ENCODE results near the gene CCDC183.

CCDC183 gene

DNA sequence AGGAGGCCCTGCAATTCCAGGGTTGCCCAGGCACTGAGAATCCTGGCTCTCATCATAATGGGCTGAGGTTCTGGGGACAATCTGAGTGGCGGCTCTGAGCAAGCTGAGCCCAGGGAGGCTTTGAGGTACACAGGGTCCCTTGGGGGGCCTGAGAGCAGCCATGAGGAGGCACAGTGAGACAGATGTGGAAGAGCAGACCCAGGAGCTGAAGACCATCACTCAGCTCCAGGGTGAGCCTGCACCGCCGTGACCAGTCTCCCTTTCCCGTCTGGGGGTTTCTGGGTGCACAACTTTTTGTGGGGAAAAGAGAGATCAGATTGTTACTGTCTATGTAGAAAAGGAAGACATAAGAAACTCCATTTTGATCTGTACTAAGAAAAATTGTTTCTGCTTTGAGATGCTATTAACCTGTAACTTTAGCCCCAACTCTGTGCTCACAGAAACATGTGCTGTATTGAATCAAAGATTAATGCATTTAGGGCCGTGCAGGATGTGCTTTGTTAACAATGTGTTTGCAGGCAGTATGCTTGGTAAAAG lies at the start of gene CCDC183:
Gene CCDC183 (plus strand): TSS at position 101 of the 537 bp plus-strand sequence. CDS start 60 bp downstream, at position 161.
- peaks cover 49% of the 10 kb centered on the region for H3K4me1 ChIP-seq (ENCODE audit: control insufficient read depth, low read length)
- peak within 1 kb of the TSS; percentile 47 for H3K4me2 ChIP-seq (ENCODE audit: low read length)

DNA sequence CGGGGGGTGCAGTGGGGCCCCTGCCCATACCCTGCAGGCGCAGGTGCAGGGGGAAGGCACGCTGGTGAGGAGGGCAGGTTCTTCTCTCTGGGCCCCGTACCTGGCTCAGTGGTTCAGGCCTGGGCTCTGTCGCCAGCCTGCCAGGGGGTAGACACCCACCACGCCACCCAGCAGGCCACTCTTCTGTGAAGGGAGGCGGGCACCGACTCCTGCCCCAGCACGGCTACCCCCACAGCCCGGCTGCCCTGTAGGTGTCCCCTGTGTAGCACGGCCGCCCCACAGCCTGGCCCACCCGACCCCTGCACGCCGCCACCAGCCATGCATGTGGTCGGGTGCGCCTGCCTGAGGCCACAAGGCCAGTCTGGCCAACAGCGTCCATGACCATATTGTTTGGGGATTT lies 49.5 kb upstream of the CCDC183 start:
- peaks cover 5% of the 10 kb centered on the region; the same call in 1 of the 2 replicates for H3F3A ChIP-seq (ENCODE audit: control insufficient read depth, insufficient read depth)
- H3K27ac ChIP-seq (ENCODE audit: low read depth, low read length) = no peak overlapping the region
- no peak overlapping the region for H3K4me2 ChIP-seq (ENCODE audit: low read length)
- TF ChIP-seq, protein P1, sequence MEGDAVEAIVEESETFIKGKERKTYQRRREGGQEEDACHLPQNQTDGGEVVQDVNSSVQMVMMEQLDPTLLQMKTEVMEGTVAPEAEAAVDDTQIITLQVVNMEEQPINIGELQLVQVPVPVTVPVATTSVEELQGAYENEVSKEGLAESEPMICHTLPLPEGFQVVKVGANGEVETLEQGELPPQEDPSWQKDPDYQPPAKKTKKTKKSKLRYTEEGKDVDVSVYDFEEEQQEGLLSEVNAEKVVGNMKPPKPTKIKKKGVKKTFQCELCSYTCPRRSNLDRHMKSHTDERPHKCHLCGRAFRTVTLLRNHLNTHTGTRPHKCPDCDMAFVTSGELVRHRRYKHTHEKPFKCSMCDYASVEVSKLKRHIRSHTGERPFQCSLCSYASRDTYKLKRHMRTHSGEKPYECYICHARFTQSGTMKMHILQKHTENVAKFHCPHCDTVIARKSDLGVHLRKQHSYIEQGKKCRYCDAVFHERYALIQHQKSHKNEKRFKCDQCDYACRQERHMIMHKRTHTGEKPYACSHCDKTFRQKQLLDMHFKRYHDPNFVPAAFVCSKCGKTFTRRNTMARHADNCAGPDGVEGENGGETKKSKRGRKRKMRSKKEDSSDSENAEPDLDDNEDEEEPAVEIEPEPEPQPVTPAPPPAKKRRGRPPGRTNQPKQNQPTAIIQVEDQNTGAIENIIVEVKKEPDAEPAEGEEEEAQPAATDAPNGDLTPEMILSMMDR (IDR thresholded peaks at IDR 0.05; ENCODE audit: low read depth, low read length, poor library complexity, severe bottlenecking) = no peak
- TF ChIP-seq EZH2phosphoT487 (IDR thresholded peaks at IDR 0.05; ENCODE audit: borderline replicate concordance, low read length) = no peak
- H3K79me2 ChIP-seq (ENCODE audit: control insufficient read depth, low read length) = no peaks in the 10 kb centered on the region
- no peak overlapping the region for H3K4me3 ChIP-seq (ENCODE audit: low read length)
- H3K9me2 ChIP-seq (replicated peaks; ENCODE audit: control insufficient read depth, low read length) = no peaks in the 10 kb centered on the region
- H3K9me3 ChIP-seq (ENCODE audit: control insufficient read depth, insufficient read depth, low read length) = peaks cover 8% of the 10 kb centered on the region
- no peaks in the 10 kb centered on the region for H4K20me1 ChIP-seq (ENCODE audit: control insufficient read depth, insufficient read depth, low read depth, low read length)
- peaks cover 47% of the 10 kb centered on the region for H3K4me1 ChIP-seq (ENCODE audit: control insufficient read depth, low read length)
- no peaks in the 10 kb centered on the region for H3K36me3 ChIP-seq (ENCODE audit: control insufficient read depth, low read length)
- H3K27me3 ChIP-seq (ENCODE audit: control insufficient read depth, low read length) = peaks cover 28% of the 10 kb centered on the region

More for the DNA sequence above, at the start of gene CCDC183:
- Histone ChIP-seq H3K27me3 (ENCODE audit: control insufficient read depth, low read length) (peaks cover 21% of the 10 kb centered on the region), H3K79me2 (ENCODE audit: control insufficient read depth, low read length) (peaks cover 3% of the 10 kb centered on the region; the same call in 1 of the 2 replicates), H3K4me3 (ENCODE audit: low read length) (0 out of 2 replicates have a peak within 1 kb of the TSS, but pooled peaks have one; percentile 20), H3F3A (ENCODE audit: control insufficient read depth, insufficient read depth) (0 out of 2 replicates have a peak, but pooled peaks cover 7% of the 10 kb centered on the region), H3K9me3 (ENCODE audit: control insufficient read depth, insufficient read depth, low read length) (no peaks in the 10 kb centered on the region), H4K20me1 (ENCODE audit: control insufficient read depth, insufficient read depth, low read depth, low read length) (no peaks in the 10 kb centered on the region; the same call in 1 of the 2 replicates), H3K9me2 (replicated peaks; ENCODE audit: control insufficient read depth, low read length) (no peaks in the 10 kb centered on the region), H3K27ac (ENCODE audit: low read depth, low read length) (no peak within 1 kb of the TSS), H3K36me3 (ENCODE audit: control insufficient read depth, low read length) (peaks cover 9% of the 10 kb centered on the region; the same call in 1 of the 2 replicates)
- TF ChIP-seq EZH2phosphoT487 (IDR thresholded peaks at IDR 0.05; ENCODE audit: borderline replicate concordance, low read length) = no peak
- TF ChIP-seq, protein P1 (IDR thresholded peaks at IDR 0.05; ENCODE audit: low read depth, low read length, poor library complexity, severe bottlenecking) = no peak

DNA sequence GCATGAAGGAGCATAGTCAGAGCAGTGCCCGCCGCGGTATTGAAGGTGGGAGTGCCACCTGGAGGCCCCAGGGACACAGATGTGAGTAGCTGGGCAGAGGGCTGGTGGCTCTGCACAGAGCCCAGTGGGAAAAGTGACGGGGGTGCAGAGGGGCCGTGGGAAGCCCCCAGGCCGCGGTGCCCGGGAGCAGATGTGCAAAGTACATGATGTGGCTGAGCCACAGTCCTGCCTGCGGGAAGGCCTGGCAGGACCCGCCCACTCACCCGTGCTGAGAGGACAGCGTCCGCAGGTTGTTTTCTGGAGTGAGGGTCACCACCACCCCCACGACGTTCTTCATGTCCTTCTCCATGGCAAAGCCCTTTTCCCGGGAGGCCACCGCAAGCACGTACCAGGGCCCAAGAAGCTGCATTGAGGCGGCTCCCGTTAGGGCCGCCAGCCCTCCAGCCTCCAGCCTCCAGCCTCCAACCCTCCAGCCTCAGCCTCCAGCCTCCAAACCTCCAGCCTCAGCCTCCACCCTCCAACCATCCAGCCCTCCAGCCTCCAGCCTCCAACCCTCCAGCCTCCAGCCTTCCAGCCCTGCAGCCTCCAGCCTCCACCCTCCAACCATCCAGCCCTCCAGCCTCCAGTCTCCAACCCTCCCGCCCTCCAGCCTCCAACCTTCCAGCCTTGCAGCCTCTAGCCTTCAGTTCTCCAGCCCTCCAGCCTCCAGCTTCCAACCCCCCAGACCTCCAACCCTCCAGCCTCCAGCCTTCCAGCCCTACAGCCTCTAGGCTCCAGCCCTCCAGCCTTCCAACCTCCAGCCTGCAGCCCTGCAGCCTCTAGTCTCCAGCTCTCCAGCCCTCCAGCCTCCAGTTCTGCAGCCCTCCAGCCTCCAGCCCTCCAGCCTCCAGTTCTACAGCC lies 48.7 kb upstream of the CCDC183 start:
- H3F3A ChIP-seq (ENCODE audit: control insufficient read depth, insufficient read depth) = peaks cover 5% of the 10 kb centered on the region; the same call in 1 of the 2 replicates
- no peak overlapping the region for H3K4me3 ChIP-seq (ENCODE audit: low read length)
- peaks cover 20% of the 10 kb centered on the region for H3K27me3 ChIP-seq (ENCODE audit: control insufficient read depth, low read length)
- peaks cover 16% of the 10 kb centered on the region for H3K9me3 ChIP-seq (ENCODE audit: control insufficient read depth, insufficient read depth, low read length)
- no peak for TF ChIP-seq EZH2phosphoT487 (IDR thresholded peaks at IDR 0.05; ENCODE audit: borderline replicate concordance, low read length)
- TF ChIP-seq, protein P1 (IDR thresholded peaks at IDR 0.05; ENCODE audit: low read depth, low read length, poor library complexity, severe bottlenecking) = no peak
- H3K9me2 ChIP-seq (replicated peaks; ENCODE audit: control insufficient read depth, low read length) = no peaks in the 10 kb centered on the region
- no peak overlapping the region for H3K27ac ChIP-seq (ENCODE audit: low read depth, low read length)
- no peaks in the 10 kb centered on the region for H3K36me3 ChIP-seq (ENCODE audit: control insufficient read depth, low read length)
- no peaks in the 10 kb centered on the region for H3K79me2 ChIP-seq (ENCODE audit: control insufficient read depth, low read length)
- H4K20me1 ChIP-seq (ENCODE audit: control insufficient read depth, insufficient read depth, low read depth, low read length) = no peaks in the 10 kb centered on the region
- H3K4me2 ChIP-seq (ENCODE audit: low read length) = no peak overlapping the region
- peaks cover 39% of the 10 kb centered on the region for H3K4me1 ChIP-seq (ENCODE audit: control insufficient read depth, low read length)

All from DOHH2 (cell line).